Neural progenitor cell (in vitro differentiated cells): ENCODE measurements around the gene SURF2. TPM values are rescaled to one million over a fixed set of nuclear protein-coding genes. Genes with fewer than 3 reads are reported as not detected.

Experiments
- DNase-seq: peaks from one replicate; pipeline ENCODE4 v3.0.0-alpha.2; 2016; ENCODE audit warnings: low spot score
- H2AFZ ChIP-seq: fragments of 200-600 bp; sonication (generic); replicated peaks from 2 replicates; pipeline ENCODE4 v1.6.1; 2016; ENCODE audit warnings: antibody characterized with exemption
- H3F3A ChIP-seq: fragments of 200-600 bp; sonication (generic); 2 replicates; pipeline ENCODE4 v1.6.1; 2016; ENCODE audit warnings: antibody characterized with exemption, low read depth
- H3K27ac ChIP-seq: fragments of 200-600 bp; sonication (generic); 2 replicates; pipeline ENCODE4 v1.5.1; 2016; ENCODE audit warnings: mild to moderate bottlenecking
- H3K27me3 ChIP-seq: fragments of 200-600 bp; sonication (generic); 2 replicates; pipeline ENCODE4 v1.6.1; 2016; ENCODE audit warnings: mild to moderate bottlenecking, moderate library complexity
- H3K36me3 ChIP-seq: fragments of 200-600 bp; sonication (generic); 2 replicates; pipeline ENCODE4 v1.5.1; 2016
- H3K4me1 ChIP-seq: fragments of 200-600 bp; sonication (generic); 2 replicates; pipeline ENCODE4 v1.6.1; 2016; ENCODE audit warnings: mixed run types
- H3K4me2 ChIP-seq: fragments of 200-600 bp; sonication (generic); 2 replicates; pipeline ENCODE4 v1.6.1; 2016
- H3K4me3 ChIP-seq: fragments of 200-600 bp; sonication (generic); 2 replicates; pipeline ENCODE4 v1.5.1; 2016
- H3K79me2 ChIP-seq: fragments of 200-600 bp; sonication (generic); 2 replicates; pipeline ENCODE4 v1.6.1; 2016; ENCODE audit warnings: low read depth
- H3K9ac ChIP-seq: fragments of 200-600 bp; sonication (generic); 2 replicates; pipeline ENCODE4 v1.6.1; 2016
- H3K9me3 ChIP-seq: fragments of 200-600 bp; sonication (generic); 2 replicates; pipeline ENCODE4 v1.5.1; 2016; ENCODE audit warnings: low read depth
- H4K20me1 ChIP-seq: fragments of 200-600 bp; sonication (generic); 2 replicates; pipeline ENCODE4 v1.6.1; 2016; ENCODE audit warnings: low read depth
- H3K27ac Mint-ChIP-seq: 3 replicates; pipeline ENCODE4 v1.8.0; 2021; ENCODE audit warnings: mixed read lengths
- H3K27me3 Mint-ChIP-seq: 2 replicates; pipeline ENCODE4 v1.8.0; 2022; ENCODE audit warnings: low read depth, mild to moderate bottlenecking, inconsistent platforms, moderate library complexity, mixed read lengths; ENCODE audit not compliant: insufficient read depth
- H3K36me3 Mint-ChIP-seq: 3 replicates; pipeline ENCODE4 v1.8.0; 2021; ENCODE audit warnings: mixed read lengths
- H3K4me1 Mint-ChIP-seq: 3 replicates; pipeline ENCODE4 v1.8.0; 2021; ENCODE audit warnings: mixed read lengths
- H3K4me3 Mint-ChIP-seq: 3 replicates; pipeline ENCODE4 v1.8.0; 2021; ENCODE audit warnings: mild to moderate bottlenecking, moderate library complexity, mixed read lengths
- H3K9me3 Mint-ChIP-seq: 3 replicates; pipeline ENCODE4 v1.8.0; 2020; ENCODE audit warnings: mixed read lengths
- EZH2 ChIP-seq: fragments of 200-600 bp; sonication (generic); IDR thresholded peaks from 2 replicates; pipeline ENCODE4 v1.6.1; 2017; ENCODE audit warnings: antibody characterized with exemption, mild to moderate bottlenecking, moderate library complexity
- EZH2phosphoT487 ChIP-seq: fragments of 200-600 bp; sonication (generic); IDR thresholded peaks from 2 replicates; pipeline ENCODE4 v1.6.1; 2017; ENCODE audit warnings: antibody characterized with exemption
- total RNA-seq: library from RNA; depleted of rRNA; stranded (reverse); fragments of >200 nt; gene quantifications from 2 replicates; pipeline ENCODE4 v1.2.3, GENCODE V29; 2015; ENCODE audit warnings: low replicate concordance
- TF ChIP-seq, protein P1 (sequence below): fragments of 200-600 bp; sonication (generic); IDR thresholded peaks from 2 replicates; pipeline ENCODE4 v1.5.1; 2017; ENCODE audit warnings: antibody characterized with exemption, mild to moderate bottlenecking

SURF2 gene
- total RNA-seq, 1 donor from 2014 or later: 16.0 TPM

DNA sequence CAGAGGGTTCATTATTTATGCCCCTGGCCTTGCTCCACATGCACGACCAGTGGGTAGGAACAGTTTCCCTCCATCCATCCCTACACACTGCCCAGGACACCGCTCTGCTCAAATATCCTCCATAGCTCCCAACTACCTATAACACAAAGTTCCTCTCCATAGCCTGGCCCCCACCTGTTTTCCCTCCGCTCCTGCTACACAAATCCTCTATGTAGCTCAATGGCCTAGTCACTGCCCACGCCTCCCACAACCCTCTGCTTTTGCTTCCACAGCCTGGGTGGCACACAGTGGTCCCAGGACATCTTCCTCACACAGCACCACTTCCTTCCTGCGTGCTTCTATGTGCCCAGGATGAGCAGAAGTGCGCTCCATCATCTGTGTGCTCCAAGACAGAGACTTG is 41.0 kb downstream of the SURF2 start:
- H4K20me1 ChIP-seq: no peaks in the 10 kb centered on the region
- no peak overlapping the region for H2AFZ ChIP-seq
- no peak for DNase-seq
- no peaks in the 10 kb centered on the region for H3K36me3 Mint-ChIP-seq
- no peaks in the 10 kb centered on the region for H3K9me3 ChIP-seq
- no peak overlapping the region for H3K4me3 ChIP-seq
- no peaks in the 10 kb centered on the region for H3K9me3 Mint-ChIP-seq
- peaks cover 6% of the 10 kb centered on the region for H3K27me3 Mint-ChIP-seq
- H3K27ac Mint-ChIP-seq: no peak overlapping the region
- H3K9ac ChIP-seq: no peak overlapping the region
- H3K27me3 ChIP-seq: peaks cover 9% of the 10 kb centered on the region
- H3K4me1 ChIP-seq: no peaks in the 10 kb centered on the region
- TF ChIP-seq EZH2: no peak
- TF ChIP-seq, protein P1, sequence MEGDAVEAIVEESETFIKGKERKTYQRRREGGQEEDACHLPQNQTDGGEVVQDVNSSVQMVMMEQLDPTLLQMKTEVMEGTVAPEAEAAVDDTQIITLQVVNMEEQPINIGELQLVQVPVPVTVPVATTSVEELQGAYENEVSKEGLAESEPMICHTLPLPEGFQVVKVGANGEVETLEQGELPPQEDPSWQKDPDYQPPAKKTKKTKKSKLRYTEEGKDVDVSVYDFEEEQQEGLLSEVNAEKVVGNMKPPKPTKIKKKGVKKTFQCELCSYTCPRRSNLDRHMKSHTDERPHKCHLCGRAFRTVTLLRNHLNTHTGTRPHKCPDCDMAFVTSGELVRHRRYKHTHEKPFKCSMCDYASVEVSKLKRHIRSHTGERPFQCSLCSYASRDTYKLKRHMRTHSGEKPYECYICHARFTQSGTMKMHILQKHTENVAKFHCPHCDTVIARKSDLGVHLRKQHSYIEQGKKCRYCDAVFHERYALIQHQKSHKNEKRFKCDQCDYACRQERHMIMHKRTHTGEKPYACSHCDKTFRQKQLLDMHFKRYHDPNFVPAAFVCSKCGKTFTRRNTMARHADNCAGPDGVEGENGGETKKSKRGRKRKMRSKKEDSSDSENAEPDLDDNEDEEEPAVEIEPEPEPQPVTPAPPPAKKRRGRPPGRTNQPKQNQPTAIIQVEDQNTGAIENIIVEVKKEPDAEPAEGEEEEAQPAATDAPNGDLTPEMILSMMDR: no peak
- TF ChIP-seq EZH2phosphoT487: no peak
- no peak overlapping the region for H3K4me2 ChIP-seq
- H3K79me2 ChIP-seq: no peaks in the 10 kb centered on the region
- H3K36me3 ChIP-seq: no peaks in the 10 kb centered on the region
- H3K4me1 Mint-ChIP-seq: peaks cover 8% of the 10 kb centered on the region
- H3K4me3 Mint-ChIP-seq: no peak overlapping the region
- H3K27ac ChIP-seq: no peak overlapping the region
- H3F3A ChIP-seq: no peaks in the 10 kb centered on the region

DNA sequence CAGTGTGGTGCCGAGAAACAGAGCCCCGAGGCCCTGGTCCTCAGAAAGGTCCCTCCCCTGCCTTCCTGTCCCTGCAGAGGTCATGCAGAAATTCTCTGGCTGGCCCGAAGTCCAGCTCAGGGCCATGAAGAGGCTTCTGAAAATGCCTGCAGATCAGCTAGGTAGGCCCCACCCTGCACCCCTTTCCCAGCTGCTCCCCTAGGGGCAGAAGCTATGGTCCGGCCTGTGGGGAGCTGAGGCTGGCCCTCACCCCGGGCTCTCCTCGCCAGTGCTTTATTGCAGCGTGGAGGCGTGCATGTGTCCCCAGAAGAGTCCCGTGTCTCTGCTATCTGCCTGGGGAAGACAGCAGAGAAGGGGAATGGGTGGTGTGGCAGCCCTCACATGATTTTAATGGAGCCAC is 41.5 kb downstream of the SURF2 start:
- no peaks in the 10 kb centered on the region for H3K36me3 ChIP-seq
- Mint-ChIP-seq H3K27me3 (peaks cover 6% of the 10 kb centered on the region), H3K4me3 (no peak overlapping the region), H3K4me1 (peaks cover 8% of the 10 kb centered on the region), H3K9me3 (no peaks in the 10 kb centered on the region), H3K27ac (no peak overlapping the region), H3K36me3 (no peaks in the 10 kb centered on the region)
- no peak overlapping the region for H3K4me3 ChIP-seq
- H3K9ac ChIP-seq: no peak overlapping the region
- TF ChIP-seq, protein P1: no peak
- TF ChIP-seq EZH2phosphoT487 (no peak), EZH2 (no peak)
- H3K27ac ChIP-seq: no peak overlapping the region
- no peaks in the 10 kb centered on the region for H3K79me2 ChIP-seq
- H3K4me2 ChIP-seq: no peak overlapping the region
- H2AFZ ChIP-seq: no peak overlapping the region
- no peaks in the 10 kb centered on the region for H4K20me1 ChIP-seq
- H3F3A ChIP-seq: no peaks in the 10 kb centered on the region
- DNase-seq: no peak
- no peaks in the 10 kb centered on the region for H3K9me3 ChIP-seq
- H3K27me3 ChIP-seq: peaks cover 9% of the 10 kb centered on the region
- no peaks in the 10 kb centered on the region for H3K4me1 ChIP-seq

DNA sequence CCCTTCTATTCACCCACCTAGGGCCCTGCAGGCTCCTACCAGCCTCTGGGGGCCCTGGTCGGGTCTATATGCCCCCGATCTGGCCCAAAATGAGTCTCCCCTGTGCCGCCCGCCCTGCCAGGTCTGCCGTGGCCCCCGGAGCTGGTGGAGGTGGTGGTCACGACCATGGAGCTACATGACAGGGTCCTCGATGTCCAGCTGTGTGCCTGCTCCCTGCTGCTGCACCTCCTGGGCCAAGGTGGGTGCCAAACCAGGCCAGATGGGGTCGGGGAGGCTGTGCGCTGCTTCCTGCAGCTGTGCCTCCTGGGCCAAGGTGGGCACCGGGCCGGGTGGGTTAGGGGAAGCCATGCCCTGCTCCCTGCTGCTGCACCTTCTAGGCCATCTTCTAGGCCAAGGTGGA is 43.9 kb downstream of the SURF2 start:
- Mint-ChIP-seq H3K36me3 (peaks cover under 1% of the 10 kb centered on the region), H3K27ac (no peak overlapping the region), H3K9me3 (no peaks in the 10 kb centered on the region), H3K27me3 (peaks cover 5% of the 10 kb centered on the region), H3K4me1 (peaks cover 7% of the 10 kb centered on the region), H3K4me3 (no peak overlapping the region)
- no peak overlapping the region for H3K4me3 ChIP-seq
- H3F3A ChIP-seq: no peaks in the 10 kb centered on the region
- H2AFZ ChIP-seq: no peak overlapping the region
- no peak overlapping the region for H3K27ac ChIP-seq
- H3K9me3 ChIP-seq: no peaks in the 10 kb centered on the region
- no peaks in the 10 kb centered on the region for H3K79me2 ChIP-seq
- no peak for DNase-seq
- no peak overlapping the region for H3K9ac ChIP-seq
- H3K36me3 ChIP-seq: no peaks in the 10 kb centered on the region
- no peaks in the 10 kb centered on the region for H4K20me1 ChIP-seq
- H3K27me3 ChIP-seq: no peaks in the 10 kb centered on the region
- no peaks in the 10 kb centered on the region for H3K4me1 ChIP-seq
- TF ChIP-seq EZH2phosphoT487 (no peak), EZH2 (no peak)
- TF ChIP-seq, protein P1: no peak
- H3K4me2 ChIP-seq: no peak overlapping the region

DNA sequence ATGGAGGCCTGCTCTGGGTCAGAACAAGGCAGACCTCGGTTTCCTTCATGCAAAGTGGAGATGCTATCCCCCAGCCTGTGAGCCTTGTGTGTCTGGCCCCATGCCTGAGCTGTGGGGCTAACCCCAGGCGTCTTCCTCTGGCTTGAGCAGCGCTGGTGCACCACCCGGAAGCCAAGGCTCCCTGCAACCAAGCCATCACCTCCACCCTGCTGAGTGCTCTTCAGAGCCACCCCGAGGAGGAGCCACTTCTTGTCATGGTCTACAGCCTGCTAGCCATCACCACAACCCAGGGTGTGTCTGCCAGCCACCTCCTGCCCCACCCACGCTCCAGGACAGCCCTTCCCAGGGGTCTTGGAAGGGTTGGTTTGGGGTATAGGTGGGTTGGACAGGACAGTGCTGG is 45.2 kb downstream of the SURF2 start:
- H3K4me1 ChIP-seq: no peaks in the 10 kb centered on the region
- no peak overlapping the region for H3K4me2 ChIP-seq
- DNase-seq: no peak
- no peak overlapping the region for H3K4me3 Mint-ChIP-seq
- H3K4me1 Mint-ChIP-seq: no peaks in the 10 kb centered on the region
- no peak overlapping the region for H3K27ac Mint-ChIP-seq
- H3K36me3 Mint-ChIP-seq: peaks cover 6% of the 10 kb centered on the region
- H3K79me2 ChIP-seq: no peaks in the 10 kb centered on the region
- no peaks in the 10 kb centered on the region for H4K20me1 ChIP-seq
- no peak overlapping the region for H3K9ac ChIP-seq
- H3K36me3 ChIP-seq: no peaks in the 10 kb centered on the region
- H3K9me3 Mint-ChIP-seq: no peaks in the 10 kb centered on the region
- H3K9me3 ChIP-seq: no peaks in the 10 kb centered on the region
- no peak for TF ChIP-seq EZH2phosphoT487
- TF ChIP-seq EZH2: no peak
- TF ChIP-seq, protein P1: no peak
- H2AFZ ChIP-seq: no peak overlapping the region
- H3K4me3 ChIP-seq: no peak overlapping the region
- H3K27ac ChIP-seq: no peak overlapping the region
- H3F3A ChIP-seq: no peaks in the 10 kb centered on the region
- H3K27me3 Mint-ChIP-seq: peaks cover 2% of the 10 kb centered on the region
- H3K27me3 ChIP-seq: no peaks in the 10 kb centered on the region
